HCT116 (cell line): ENCODE results near the gene GRB7. TPM values are rescaled to one million over a fixed set of nuclear protein-coding genes. Genes with fewer than 3 reads are reported as not detected.

Experiments
- ATAC-seq: fragments of 200-7000 bp; cut with Tn5 transposase; 2 replicates; pipeline ENCODE4 v1.9.1; 2020; ENCODE audit warnings: mild to moderate bottlenecking, moderate library complexity
- BruUV-seq: library from RNA; stranded (reverse); fragments of 400-500 nt; replicated peaks from 2 replicates; lab custom pipeline; 2021; lab: Mats Ljungman, UMichigan
- CTCF ChIA-PET: fragments of 300-600 bp; sonication (Branson Sonifier 250); formaldehyde crosslinking; loops from one replicate; lab custom pipeline; 2021; ENCODE audit warnings: antibody characterized with exemption; lab: Charles Lee
- POLR2A ChIA-PET: fragments of 300-600, 350-600 bp; sonication (Branson Sonifier 250); formaldehyde crosslinking; loops from one replicate; lab custom pipeline; 2021; ENCODE audit warnings: antibody characterized with exemption; lab: Charles Lee
- RAD21 ChIA-PET, 2 experiments: fragments of 300-600 bp; sonication (Branson Sonifier 250); formaldehyde crosslinking; loops; one replicate each; lab custom pipeline; 2023; ENCODE audit warnings: low total read pairs in 2 of 2; ENCODE audit not compliant: uncharacterized antibody in 2 of 2, unreplicated experiment in 2 of 2, low non-redundant PET in 1 of 2; lab: Charles Lee
- DNase-seq: peaks from one replicate; pipeline ENCODE4 v3.0.0-alpha.2; 2010; ENCODE audit warnings: low read depth, low spot score
- H2AFZ ChIP-seq: fragments of 200-600 bp; shearing (Covaris generic), sonication (generic); 2 replicates; pipeline ENCODE4 v1.6.1; 2017; ENCODE audit warnings: low read depth, mixed run types, mixed read lengths, antibody characterized with exemption, low read length; ENCODE audit not compliant: poor library complexity, severe bottlenecking
- H3K27ac ChIP-seq: 2 replicates; pipeline ENCODE4 v1.5.1; 2012; ENCODE audit warnings: low read depth, low read length
- H3K27me3 ChIP-seq: fragments of 200-600 bp; sonication (generic); 2 replicates; pipeline ENCODE4 v1.6.1; 2016; ENCODE audit warnings: mixed run types, low read length, mixed read lengths; ENCODE audit not compliant: insufficient read depth
- H3K36me3 ChIP-seq, 2 experiments: fragments of 200-500 bp in 1 of 2; fragments of 200-600 bp in 1 of 2; sonication (Bioruptor generic) in 1 of 2; sonication (generic) in 1 of 2; 2 replicates each; pipeline versions ENCODE4 v1.5.1 to v1.6.1; 2014 to 2016; ENCODE audit warnings: low read length in 2 of 2, inconsistent platforms in 1 of 2, mixed read lengths in 1 of 2, mixed run types in 1 of 2; ENCODE audit not compliant: insufficient read depth in 2 of 2, control insufficient read depth in 1 of 2
- H3K4me1 ChIP-seq, 2 experiments: fragments of 200-600 bp in 1 of 2; sonication (generic) in 1 of 2; 2 replicates each; pipeline versions ENCODE4 v1.5.1 to v1.6.1; 2012 to 2017; ENCODE audit warnings: low read length in 2 of 2, inconsistent platforms in 1 of 2, mild to moderate bottlenecking in 1 of 2, mixed read lengths in 1 of 2, mixed run types in 1 of 2, moderate library complexity in 1 of 2; ENCODE audit not compliant: insufficient read depth in 2 of 2, control insufficient read depth in 1 of 2
- H3K4me2 ChIP-seq: fragments of 200-600 bp; sonication (generic); 2 replicates; pipeline ENCODE4 v1.6.1; 2017; ENCODE audit warnings: mixed run types, low read length, mixed read lengths
- H3K4me3 ChIP-seq, 2 experiments: fragments of 200-600 bp in 1 of 2; sonication (generic) in 1 of 2; replicated peaks in 1 of 2; 2 replicates each; pipeline ENCODE4 v1.5.1; 2011 to 2016; ENCODE audit warnings: low read length in 2 of 2, control low read depth in 1 of 2, low read depth in 1 of 2, mild to moderate bottlenecking in 1 of 2, mixed read lengths in 1 of 2, mixed run types in 1 of 2
- H3K79me2 ChIP-seq: fragments of 200-600 bp; sonication (generic); 2 replicates; pipeline ENCODE4 v1.6.1; 2017; ENCODE audit warnings: mild to moderate bottlenecking, mixed run types, low read length, moderate library complexity, mixed read lengths; ENCODE audit not compliant: insufficient read depth
- H3K9ac ChIP-seq: fragments of 200-600 bp; sonication (generic); 2 replicates; pipeline ENCODE4 v1.6.1; 2016; ENCODE audit warnings: low read length, mixed read lengths
- H3K9me2 ChIP-seq: fragments of 200-600 bp; sonication (generic), shearing (Covaris generic); 2 replicates; pipeline ENCODE4 v1.6.1; 2017; ENCODE audit warnings: mixed run types, mild to moderate bottlenecking, moderate library complexity; ENCODE audit not compliant: insufficient read depth
- H3K9me3 ChIP-seq, 2 experiments: fragments of 200-500 bp in 1 of 2; fragments of 200-600 bp in 1 of 2; sonication (Bioruptor generic) in 1 of 2; sonication (generic) in 1 of 2; 2 replicates each; pipeline ENCODE4 v1.6.1; 2014 to 2017; ENCODE audit warnings: low read length in 2 of 2, mixed read lengths in 2 of 2, inconsistent platforms in 1 of 2, low read depth in 1 of 2, mild to moderate bottlenecking in 1 of 2, mixed run types in 1 of 2, moderate library complexity in 1 of 2; ENCODE audit not compliant: control insufficient read depth in 1 of 2, insufficient read depth in 1 of 2
- H4K20me1 ChIP-seq: fragments of 200-600 bp; sonication (generic), shearing (Covaris generic); 2 replicates; pipeline ENCODE4 v1.6.1; 2017; ENCODE audit warnings: mixed run types, mild to moderate bottlenecking, moderate library complexity; ENCODE audit not compliant: insufficient read depth
- CEBPB ChIP-seq: IDR thresholded peaks from 2 replicates; pipeline ENCODE4 v1.6.1; 2012; ENCODE audit warnings: low read depth
- EGR1 ChIP-seq: IDR thresholded peaks from 2 replicates; pipeline ENCODE4 v1.6.1; 2012; ENCODE audit warnings: low read depth
- ELF1 ChIP-seq: IDR thresholded peaks from 2 replicates; pipeline ENCODE4 v1.6.1; 2012; ENCODE audit warnings: low read depth, borderline replicate concordance
- FOSL1 ChIP-seq: IDR thresholded peaks from 2 replicates; pipeline ENCODE4 v1.6.1; 2012; ENCODE audit warnings: low read depth
- JUND ChIP-seq: IDR thresholded peaks from 2 replicates; pipeline ENCODE4 v1.6.1; 2012
- POLR2A ChIP-seq: IDR thresholded peaks from 2 replicates; pipeline ENCODE4 v1.7.0; 2011; ENCODE audit warnings: borderline replicate concordance; ENCODE audit not compliant: insufficient read depth, insufficient read length; ENCODE audit errors: extremely low read depth
- POLR2AphosphoS5 ChIP-seq: IDR thresholded peaks from 2 replicates; pipeline ENCODE4 v1.6.1; 2011; ENCODE audit warnings: mild to moderate bottlenecking, low read depth, low read length, moderate library complexity
- SRF ChIP-seq: IDR thresholded peaks from 2 replicates; pipeline ENCODE4 v1.6.1; 2012; ENCODE audit warnings: low read depth
- TCF7L2 ChIP-seq: IDR thresholded peaks from 2 replicates; pipeline ENCODE4 v1.7.0; 2011; ENCODE audit warnings: borderline replicate concordance, inconsistent platforms; ENCODE audit not compliant: insufficient read depth, insufficient read length; ENCODE audit errors: extremely low read depth
- YY1 ChIP-seq: IDR thresholded peaks from 2 replicates; pipeline ENCODE4 v1.6.1; 2011; ENCODE audit warnings: low read length, low read depth, moderate library complexity, mild to moderate bottlenecking; ENCODE audit not compliant: insufficient replicate concordance; ENCODE audit errors: extremely low read depth
- ZFX ChIP-seq: fragments of 450-650 bp; IDR thresholded peaks from 2 replicates; pipeline ENCODE4 v1.6.1; 2017
- ZNF274 ChIP-seq: fragments of 200-500 bp; sonication (Bioruptor generic); IDR thresholded peaks from 2 replicates; pipeline ENCODE4 v1.6.1; 2014; ENCODE audit warnings: mild to moderate bottlenecking, low read depth, low read length, inconsistent platforms
- intact Hi-C: fragments of 100-400 bp; cut with micrococcal nuclease; formaldehyde crosslinking; loops from 2 replicates; pipeline ENCODE4 v1.10.0; 2022
- total RNA-seq: library from RNA; stranded (reverse); gene quantifications from one replicate; pipeline ENCODE4 v1.2.1, GENCODE V29; 2021; ENCODE audit not compliant: unreplicated experiment
- TF ChIP-seq, protein P1 (sequence below): IDR thresholded peaks from 2 replicates; pipeline ENCODE4 v1.6.1; 2012
- TF ChIP-seq, protein P2 (sequence below): IDR thresholded peaks from 2 replicates; pipeline ENCODE4 v1.6.1; 2012
- TF ChIP-seq, protein P3 (sequence below), 3 experiments: fragments of 200-600 bp in 1 of 3; sonication (generic) in 1 of 3; IDR thresholded peaks in 2 of 3; conservative IDR thresholded peaks in 1 of 3; 2 replicates each; pipeline ENCODE4 v1.5.1; 2012 to 2017; ENCODE audit warnings: low read depth in 2 of 3, low read length in 2 of 3, antibody characterized with exemption in 1 of 3, borderline replicate concordance in 1 of 3, control low read depth in 1 of 3, mild to moderate bottlenecking in 1 of 3, mixed read lengths in 1 of 3, mixed run types in 1 of 3, moderate library complexity in 1 of 3; ENCODE audit not compliant: insufficient read depth in 1 of 3
- TF ChIP-seq, protein P4 (sequence below): IDR thresholded peaks from 2 replicates; pipeline ENCODE4 v1.6.1; 2012; ENCODE audit warnings: low read depth
- TF ChIP-seq, protein P5 (sequence below): IDR thresholded peaks from 2 replicates; pipeline ENCODE4 v1.6.1; 2011; ENCODE audit warnings: mild to moderate bottlenecking, low read length, moderate library complexity; ENCODE audit not compliant: insufficient replicate concordance; ENCODE audit errors: extremely low read depth

The GRB7 gene
- total RNA-seq, 1 experiment from 2014 or later: 51.9 TPM

DNA sequence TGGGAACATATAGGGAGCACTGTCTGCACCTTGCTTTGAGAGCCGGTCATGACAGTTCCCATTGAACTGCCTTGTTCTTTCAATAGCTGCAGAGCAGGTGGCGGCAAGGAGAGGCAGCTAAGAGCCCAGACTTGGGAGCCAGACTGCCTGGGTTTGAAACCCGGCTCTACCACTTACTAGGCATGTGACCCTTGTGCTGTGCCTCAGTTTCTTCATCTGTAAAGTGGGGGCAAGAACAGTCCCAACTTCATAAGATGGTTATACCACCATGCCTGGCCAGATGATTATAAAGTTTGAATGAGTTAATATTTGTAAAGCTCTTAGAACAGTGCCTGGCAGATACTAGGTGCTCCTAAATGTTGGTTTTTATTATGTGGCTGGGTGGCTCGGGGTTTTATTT, 23.5 kb upstream of the GRB7 start:
- Histone ChIP-seq H3K36me3 (peaks cover 4 to 30% of the 10 kb centered on the region in 2 experiments; a peak in 3 of 4 replicates), H3K9ac (no peak overlapping the region), H3K4me1 (no peaks in the 10 kb centered on the region), H3K4me2 (no peak overlapping the region), H3K9me3 (no peaks in the 10 kb centered on the region), H4K20me1 (no peaks in the 10 kb centered on the region), H2AFZ (no peak overlapping the region), H3K9me2 (no peaks in the 10 kb centered on the region), H3K27ac (no peak overlapping the region), H3K79me2 (no peaks in the 10 kb centered on the region), H3K4me3 (no peak overlapping the region), H3K27me3 (no peaks in the 10 kb centered on the region)
- ATAC-seq: no peak
- CTCF ChIA-PET: interaction anchor here (2.1 kb wide), 1 partner anchor 15 kb away, joined by 4 read pairs; no protein-coding TSS in a partner anchor
- POLR2A ChIA-PET: no interaction called here
- BruUV-seq: no TSS peak
- TF ChIP-seq, protein P1, sequence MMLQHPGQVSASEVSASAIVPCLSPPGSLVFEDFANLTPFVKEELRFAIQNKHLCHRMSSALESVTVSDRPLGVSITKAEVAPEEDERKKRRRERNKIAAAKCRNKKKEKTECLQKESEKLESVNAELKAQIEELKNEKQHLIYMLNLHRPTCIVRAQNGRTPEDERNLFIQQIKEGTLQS: no peak
- TF ChIP-seq FOSL1 (no peak), SRF (no peak), YY1 (no peak), POLR2A (no peak), JUND (no peak), EGR1 (no peak), ZFX (no peak), ZNF274 (no peak), TCF7L2 (no peak), CEBPB (no peak), ELF1 (no peak), POLR2AphosphoS5 (no peak)
- TF ChIP-seq, protein P2, sequence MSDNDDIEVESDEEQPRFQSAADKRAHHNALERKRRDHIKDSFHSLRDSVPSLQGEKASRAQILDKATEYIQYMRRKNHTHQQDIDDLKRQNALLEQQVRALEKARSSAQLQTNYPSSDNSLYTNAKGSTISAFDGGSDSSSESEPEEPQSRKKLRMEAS: no peak
- TF ChIP-seq, protein P3, sequence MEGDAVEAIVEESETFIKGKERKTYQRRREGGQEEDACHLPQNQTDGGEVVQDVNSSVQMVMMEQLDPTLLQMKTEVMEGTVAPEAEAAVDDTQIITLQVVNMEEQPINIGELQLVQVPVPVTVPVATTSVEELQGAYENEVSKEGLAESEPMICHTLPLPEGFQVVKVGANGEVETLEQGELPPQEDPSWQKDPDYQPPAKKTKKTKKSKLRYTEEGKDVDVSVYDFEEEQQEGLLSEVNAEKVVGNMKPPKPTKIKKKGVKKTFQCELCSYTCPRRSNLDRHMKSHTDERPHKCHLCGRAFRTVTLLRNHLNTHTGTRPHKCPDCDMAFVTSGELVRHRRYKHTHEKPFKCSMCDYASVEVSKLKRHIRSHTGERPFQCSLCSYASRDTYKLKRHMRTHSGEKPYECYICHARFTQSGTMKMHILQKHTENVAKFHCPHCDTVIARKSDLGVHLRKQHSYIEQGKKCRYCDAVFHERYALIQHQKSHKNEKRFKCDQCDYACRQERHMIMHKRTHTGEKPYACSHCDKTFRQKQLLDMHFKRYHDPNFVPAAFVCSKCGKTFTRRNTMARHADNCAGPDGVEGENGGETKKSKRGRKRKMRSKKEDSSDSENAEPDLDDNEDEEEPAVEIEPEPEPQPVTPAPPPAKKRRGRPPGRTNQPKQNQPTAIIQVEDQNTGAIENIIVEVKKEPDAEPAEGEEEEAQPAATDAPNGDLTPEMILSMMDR (IDR thresholded peaks at IDR 0.05 in 2 of 3, conservative IDR thresholded peaks at IDR 0.05 in 1 of 3; ENCODE audit: borderline replicate concordance in 1 of 3, insufficient read depth in 1 of 3, low read depth in 2 of 3, low read length in 2 of 3): no peak
- TF ChIP-seq, protein P4, sequence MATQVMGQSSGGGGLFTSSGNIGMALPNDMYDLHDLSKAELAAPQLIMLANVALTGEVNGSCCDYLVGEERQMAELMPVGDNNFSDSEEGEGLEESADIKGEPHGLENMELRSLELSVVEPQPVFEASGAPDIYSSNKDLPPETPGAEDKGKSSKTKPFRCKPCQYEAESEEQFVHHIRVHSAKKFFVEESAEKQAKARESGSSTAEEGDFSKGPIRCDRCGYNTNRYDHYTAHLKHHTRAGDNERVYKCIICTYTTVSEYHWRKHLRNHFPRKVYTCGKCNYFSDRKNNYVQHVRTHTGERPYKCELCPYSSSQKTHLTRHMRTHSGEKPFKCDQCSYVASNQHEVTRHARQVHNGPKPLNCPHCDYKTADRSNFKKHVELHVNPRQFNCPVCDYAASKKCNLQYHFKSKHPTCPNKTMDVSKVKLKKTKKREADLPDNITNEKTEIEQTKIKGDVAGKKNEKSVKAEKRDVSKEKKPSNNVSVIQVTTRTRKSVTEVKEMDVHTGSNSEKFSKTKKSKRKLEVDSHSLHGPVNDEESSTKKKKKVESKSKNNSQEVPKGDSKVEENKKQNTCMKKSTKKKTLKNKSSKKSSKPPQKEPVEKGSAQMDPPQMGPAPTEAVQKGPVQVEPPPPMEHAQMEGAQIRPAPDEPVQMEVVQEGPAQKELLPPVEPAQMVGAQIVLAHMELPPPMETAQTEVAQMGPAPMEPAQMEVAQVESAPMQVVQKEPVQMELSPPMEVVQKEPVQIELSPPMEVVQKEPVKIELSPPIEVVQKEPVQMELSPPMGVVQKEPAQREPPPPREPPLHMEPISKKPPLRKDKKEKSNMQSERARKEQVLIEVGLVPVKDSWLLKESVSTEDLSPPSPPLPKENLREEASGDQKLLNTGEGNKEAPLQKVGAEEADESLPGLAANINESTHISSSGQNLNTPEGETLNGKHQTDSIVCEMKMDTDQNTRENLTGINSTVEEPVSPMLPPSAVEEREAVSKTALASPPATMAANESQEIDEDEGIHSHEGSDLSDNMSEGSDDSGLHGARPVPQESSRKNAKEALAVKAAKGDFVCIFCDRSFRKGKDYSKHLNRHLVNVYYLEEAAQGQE: no peak
- TF ChIP-seq, protein P5, sequence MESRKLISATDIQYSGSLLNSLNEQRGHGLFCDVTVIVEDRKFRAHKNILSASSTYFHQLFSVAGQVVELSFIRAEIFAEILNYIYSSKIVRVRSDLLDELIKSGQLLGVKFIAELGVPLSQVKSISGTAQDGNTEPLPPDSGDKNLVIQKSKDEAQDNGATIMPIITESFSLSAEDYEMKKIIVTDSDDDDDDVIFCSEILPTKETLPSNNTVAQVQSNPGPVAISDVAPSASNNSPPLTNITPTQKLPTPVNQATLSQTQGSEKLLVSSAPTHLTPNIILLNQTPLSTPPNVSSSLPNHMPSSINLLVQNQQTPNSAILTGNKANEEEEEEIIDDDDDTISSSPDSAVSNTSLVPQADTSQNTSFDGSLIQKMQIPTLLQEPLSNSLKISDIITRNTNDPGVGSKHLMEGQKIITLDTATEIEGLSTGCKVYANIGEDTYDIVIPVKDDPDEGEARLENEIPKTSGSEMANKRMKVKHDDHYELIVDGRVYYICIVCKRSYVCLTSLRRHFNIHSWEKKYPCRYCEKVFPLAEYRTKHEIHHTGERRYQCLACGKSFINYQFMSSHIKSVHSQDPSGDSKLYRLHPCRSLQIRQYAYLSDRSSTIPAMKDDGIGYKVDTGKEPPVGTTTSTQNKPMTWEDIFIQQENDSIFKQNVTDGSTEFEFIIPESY: no peak
- intact Hi-C loops: no loop called here
- DNase-seq: no peak
- RAD21 ChIA-PET: no interaction called here
